GM10266 (cell line): Measurements from ENCODE around the gene CACHD1.

Source experiments
- DNase-seq: peaks from one replicate; pipeline ENCODE4 v3.0.0; 2012; ENCODE audit errors: extremely low spot score
- CTCF ChIP-seq: IDR thresholded peaks from 2 replicates; pipeline ENCODE4 v1.5.1; 2012; ENCODE audit warnings: mild to moderate bottlenecking, low read depth; ENCODE audit not compliant: control insufficient read depth, insufficient read depth; ENCODE audit errors: missing control alignments

The CACHD1 gene

GRCh38 chr1:64537942-64538341, 68.0 kb downstream of the CACHD1 start:
- no peak for TF ChIP-seq CTCF
- no peak for DNase-seq

- TF ChIP-seq CTCF, result no peak
- no peak for DNase-seq
Observed at GRCh38 chr1:64538389-64538788, 68.5 kb downstream of the CACHD1 start.

- TF ChIP-seq CTCF, result no peak
- DNase-seq, result no peak
Observed at GRCh38 chr1:64539289-64539688, 69.4 kb downstream of the CACHD1 start.

GRCh38 chr1:64539781-64540218, 69.9 kb downstream of the CACHD1 start:
- no peak for TF ChIP-seq CTCF
- DNase-seq, result no peak

- no peak for DNase-seq
- TF ChIP-seq CTCF, result no peak
Observed at GRCh38 chr1:64540265-64540791, 70.4 kb downstream of the CACHD1 start.

- no peak for TF ChIP-seq CTCF
- DNase-seq, result no peak
Observed at GRCh38 chr1:64542118-64542517, 72.2 kb downstream of the CACHD1 start.

GRCh38 chr1:64543831-64544230, 73.9 kb downstream of the CACHD1 start:
- DNase-seq, result no peak
- TF ChIP-seq CTCF, result no peak
